ENCODE measurements around the gene HDDC3.

HDDC3 gene

DNA sequence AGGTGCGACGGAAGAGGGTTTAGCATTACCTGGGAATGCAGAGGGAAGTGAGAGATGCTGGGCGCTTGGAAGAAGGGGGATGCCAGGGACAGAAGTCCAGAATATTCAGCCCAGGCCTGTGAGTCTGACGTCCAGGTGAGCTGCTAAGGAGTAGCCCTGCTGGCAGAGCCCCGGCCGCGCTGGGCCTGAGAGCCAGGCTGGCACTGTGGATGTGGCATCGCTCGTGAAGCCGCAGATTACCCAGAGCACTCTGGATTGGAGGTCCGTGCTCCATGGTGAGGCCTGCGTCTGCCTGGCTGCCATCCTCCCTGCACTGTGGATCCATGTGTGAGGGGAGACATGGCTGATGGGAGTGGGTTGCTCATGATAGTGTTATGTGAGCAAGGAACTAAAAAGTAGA is 14.8 kb downstream of the HDDC3 start:
- TF ChIP-seq, protein P1, sequence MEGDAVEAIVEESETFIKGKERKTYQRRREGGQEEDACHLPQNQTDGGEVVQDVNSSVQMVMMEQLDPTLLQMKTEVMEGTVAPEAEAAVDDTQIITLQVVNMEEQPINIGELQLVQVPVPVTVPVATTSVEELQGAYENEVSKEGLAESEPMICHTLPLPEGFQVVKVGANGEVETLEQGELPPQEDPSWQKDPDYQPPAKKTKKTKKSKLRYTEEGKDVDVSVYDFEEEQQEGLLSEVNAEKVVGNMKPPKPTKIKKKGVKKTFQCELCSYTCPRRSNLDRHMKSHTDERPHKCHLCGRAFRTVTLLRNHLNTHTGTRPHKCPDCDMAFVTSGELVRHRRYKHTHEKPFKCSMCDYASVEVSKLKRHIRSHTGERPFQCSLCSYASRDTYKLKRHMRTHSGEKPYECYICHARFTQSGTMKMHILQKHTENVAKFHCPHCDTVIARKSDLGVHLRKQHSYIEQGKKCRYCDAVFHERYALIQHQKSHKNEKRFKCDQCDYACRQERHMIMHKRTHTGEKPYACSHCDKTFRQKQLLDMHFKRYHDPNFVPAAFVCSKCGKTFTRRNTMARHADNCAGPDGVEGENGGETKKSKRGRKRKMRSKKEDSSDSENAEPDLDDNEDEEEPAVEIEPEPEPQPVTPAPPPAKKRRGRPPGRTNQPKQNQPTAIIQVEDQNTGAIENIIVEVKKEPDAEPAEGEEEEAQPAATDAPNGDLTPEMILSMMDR (conservative IDR thresholded peaks at IDR 0.05; ENCODE audit: low read depth, low read length), result no peak

DNA sequence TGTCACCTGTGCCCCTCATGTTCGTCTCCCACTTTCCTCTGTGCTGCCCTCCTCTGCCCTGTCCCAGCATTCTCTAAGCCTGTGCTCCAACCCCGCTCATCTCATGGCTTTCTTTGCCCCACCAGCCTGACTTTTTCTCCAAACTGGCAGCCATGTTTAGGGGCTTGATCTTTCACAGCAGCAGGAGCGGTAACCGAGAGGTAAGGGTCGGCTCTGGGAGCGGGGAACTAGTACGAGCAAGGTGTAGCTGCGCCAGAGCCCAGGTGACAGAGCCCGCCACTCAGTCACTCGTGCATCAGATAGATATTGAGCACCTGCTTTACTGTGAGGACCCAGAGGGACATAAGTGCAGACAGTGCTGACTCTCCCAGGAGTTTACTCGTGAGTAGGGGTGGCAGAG is 15.9 kb downstream of the HDDC3 start:
- TF ChIP-seq, protein P1 (conservative IDR thresholded peaks at IDR 0.05; ENCODE audit: low read depth, low read length), result no peak
- no peak overlapping the region for H3K4me3 ChIP-seq (ENCODE audit: low read length)
- DNase-seq (ENCODE audit: low read depth), result no peak

More for the DNA sequence above, 14.8 kb downstream of the HDDC3 start:
- DNase-seq (ENCODE audit: low read depth), result no peak
- H3K4me3 ChIP-seq (ENCODE audit: low read length), result no peak overlapping the region

DNA sequence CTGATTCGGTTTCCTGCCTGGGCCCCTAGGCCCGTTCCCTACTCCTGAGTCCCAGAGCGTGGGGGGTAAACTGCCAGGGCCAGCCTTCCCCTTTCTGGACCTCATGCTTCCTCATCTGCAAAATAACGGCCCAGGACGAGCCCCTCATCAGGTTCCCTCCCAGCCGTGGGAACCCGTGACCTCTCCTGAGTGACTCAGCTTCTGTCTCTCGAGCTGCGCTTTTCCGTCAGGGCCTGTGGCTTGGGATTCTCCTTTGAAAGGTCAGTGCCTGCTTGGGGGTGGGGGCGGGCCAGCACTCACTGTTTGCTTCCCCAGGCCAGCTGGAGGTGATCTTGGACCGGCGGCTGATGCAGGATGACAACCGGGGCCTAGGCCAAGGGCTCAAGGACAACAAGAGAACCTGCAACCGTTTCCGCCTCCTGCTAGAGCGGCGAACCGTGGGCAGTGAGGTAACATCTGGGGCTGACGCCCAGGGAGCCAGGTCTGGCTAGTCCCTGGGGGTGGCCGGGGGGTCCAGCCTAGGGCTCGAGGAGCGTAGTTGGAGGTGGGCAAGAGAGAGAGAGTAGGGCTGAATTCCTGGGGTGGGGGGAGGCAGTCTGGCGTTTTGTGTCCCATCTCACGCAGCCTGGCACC is 16.4 kb downstream of the HDDC3 start:
- TF ChIP-seq, protein P1 (conservative IDR thresholded peaks at IDR 0.05; ENCODE audit: low read depth, low read length), result no peak
- DNase-seq (ENCODE audit: low read depth), result no peak
- H3K4me3 ChIP-seq (ENCODE audit: low read length), result no peak overlapping the region

DNA sequence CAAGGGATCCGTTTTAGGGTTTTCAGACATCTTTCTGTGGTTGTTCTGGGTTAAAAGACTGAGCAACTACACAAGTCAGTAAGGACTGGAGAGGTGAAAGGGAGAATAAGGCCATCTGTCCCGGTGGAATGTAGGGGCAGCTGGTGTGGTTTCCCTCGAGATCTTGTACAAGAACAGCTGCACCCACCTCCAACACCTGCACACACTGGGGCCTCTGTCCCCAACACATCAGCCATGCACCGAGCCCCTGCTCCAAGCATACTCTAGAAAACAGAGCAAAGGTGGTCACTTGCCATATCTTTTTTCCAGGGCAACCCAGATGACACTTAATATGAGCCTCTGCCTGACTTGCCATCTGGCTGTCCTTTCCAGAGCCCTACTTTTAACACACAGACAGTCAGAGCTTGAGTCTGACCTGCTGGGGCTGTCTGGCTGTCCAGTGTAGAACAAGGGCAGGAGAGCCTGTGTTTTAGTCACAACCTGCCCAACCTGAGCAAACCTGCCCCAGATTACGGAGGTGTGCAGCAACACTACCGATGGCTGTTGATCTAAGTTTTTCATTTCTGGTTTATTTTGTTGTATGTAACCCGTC is 17.0 kb downstream of the HDDC3 start:
- TF ChIP-seq, protein P1 (conservative IDR thresholded peaks at IDR 0.05; ENCODE audit: low read depth, low read length), result no peak
- no peak overlapping the region for H3K4me3 ChIP-seq (ENCODE audit: low read length)

DNA sequence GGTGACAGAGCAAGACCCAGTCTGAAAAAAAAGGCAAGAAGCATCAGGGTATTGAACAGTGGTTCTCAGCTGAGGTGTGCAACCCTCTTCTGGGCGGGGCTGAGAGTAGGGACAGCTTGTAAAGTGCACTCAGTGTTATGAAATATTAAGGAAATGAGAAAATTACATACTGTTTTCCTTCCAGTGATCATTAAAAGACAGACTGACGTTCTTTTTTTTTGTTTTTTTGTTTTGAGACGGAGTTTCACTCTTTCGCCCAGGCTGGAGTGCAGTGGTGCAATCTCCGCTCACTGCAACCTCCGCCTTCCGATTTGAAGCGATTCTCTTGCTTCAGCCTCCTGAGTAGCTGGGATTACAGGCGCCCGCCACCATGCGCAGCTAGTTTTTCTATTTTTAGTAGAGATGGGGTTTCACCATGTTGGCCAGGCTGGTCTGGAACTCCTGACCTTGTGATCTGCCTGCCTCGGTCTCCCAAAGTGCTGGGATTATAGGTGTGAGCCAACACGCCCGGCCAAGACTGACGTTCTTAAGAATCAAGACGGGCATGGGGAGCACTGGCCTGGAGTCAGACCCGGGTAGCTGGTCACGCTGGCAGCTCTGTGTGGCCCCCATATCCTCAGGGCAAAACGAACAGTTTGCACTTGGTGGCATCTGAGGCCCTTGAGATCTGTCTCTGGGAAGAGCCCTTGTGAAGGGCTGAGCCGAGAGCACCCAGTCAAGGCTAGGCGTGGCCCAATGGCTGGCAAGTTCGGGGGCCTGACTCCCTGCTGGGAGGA is 17.9 kb downstream of the HDDC3 start:
- TF ChIP-seq, protein P1 (conservative IDR thresholded peaks at IDR 0.05; ENCODE audit: low read depth, low read length), result no peak
- no peak for DNase-seq (ENCODE audit: low read depth)
- no peak overlapping the region for H3K4me3 ChIP-seq (ENCODE audit: low read length)

More for the DNA sequence above, 17.0 kb downstream of the HDDC3 start:
- DNase-seq (ENCODE audit: low read depth), result no peak

DNA sequence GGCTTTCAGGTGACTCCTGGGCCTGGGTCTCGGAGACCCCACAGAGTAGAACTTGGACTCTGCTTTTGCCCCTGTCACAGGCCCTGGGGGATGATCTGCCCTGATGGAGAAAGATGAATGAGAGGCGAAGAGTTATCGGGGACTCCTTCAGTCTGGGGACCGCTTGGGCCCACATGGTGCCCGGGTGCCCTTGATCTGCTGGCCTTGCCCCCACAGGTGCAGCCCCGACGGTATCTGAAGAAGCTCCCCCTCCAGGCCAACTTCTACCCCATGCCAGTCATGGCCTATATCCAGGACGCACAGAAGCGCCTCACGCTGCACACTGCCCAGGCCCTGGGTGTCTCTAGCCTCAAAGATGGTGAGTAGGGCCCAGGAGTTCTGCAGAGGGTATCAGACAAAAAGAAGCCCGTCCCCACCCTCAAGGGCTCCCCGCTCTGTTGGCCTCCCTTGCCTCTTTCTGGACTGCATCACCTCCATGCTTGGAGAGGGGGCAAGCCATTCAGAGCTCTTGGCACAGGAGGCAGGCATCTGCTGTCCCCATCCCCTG is 18.9 kb downstream of the HDDC3 start:
- DNase-seq (ENCODE audit: low read depth), result no peak
- TF ChIP-seq, protein P1 (conservative IDR thresholded peaks at IDR 0.05; ENCODE audit: low read depth, low read length), result no peak
- no peak overlapping the region for H3K4me3 ChIP-seq (ENCODE audit: low read length)
